HG02798 (cell line): ENCODE measurements around the gene OR7D2.

ENCODE experiments used
- ATAC-seq: cut with Tn5 transposase; IDR thresholded peaks from one replicate; pipeline ENCODE4 v1.9.1; 2021; ENCODE audit warnings: mild to moderate bottlenecking; ENCODE audit not compliant: unreplicated experiment, poor library complexity

Gene OR7D2

GRCh38 chr19:9178901-9179300, at the start of gene OR7D2:
OR7D2 (plus strand) TSS chr19:9178979; CDS start chr19:9185782, 6,803 bp downstream.
- ATAC-seq, result no peak

- ATAC-seq, result no peak
Observed at GRCh38 chr19:9130965-9131364, 47.8 kb upstream of the OR7D2 start.

GRCh38 chr19:9132422-9132821, 46.4 kb upstream of the OR7D2 start:
- ATAC-seq, result no peak

- no peak for ATAC-seq
Observed at GRCh38 chr19:9139609-9140158, 39.1 kb upstream of the OR7D2 start.

- peak; percentile 97 for ATAC-seq
Observed at GRCh38 chr19:9140159-9140874, 38.5 kb upstream of the OR7D2 start, which contains the start of gene ZNF317. ZNF317 (plus strand) TSS chr19:9140397; CDS start chr19:9156017, 15,620 bp downstream.

- ATAC-seq, result no peak
Observed at GRCh38 chr19:9144920-9145319, 33.9 kb upstream of the OR7D2 start.

- no peak for ATAC-seq
Observed at GRCh38 chr19:9146882-9147281, 31.9 kb upstream of the OR7D2 start.

- no peak for ATAC-seq
Observed at GRCh38 chr19:9148697-9149096, 30.1 kb upstream of the OR7D2 start.

GRCh38 chr19:9149997-9150396, 28.8 kb upstream of the OR7D2 start:
- ATAC-seq, result no peak

- no peak for ATAC-seq
Observed at GRCh38 chr19:9150650-9151049, 28.1 kb upstream of the OR7D2 start.

- ATAC-seq, result no peak
Observed at GRCh38 chr19:9151367-9151766, 27.4 kb upstream of the OR7D2 start.

GRCh38 chr19:9155591-9155990, 23.2 kb upstream of the OR7D2 start:
- no peak for ATAC-seq

GRCh38 chr19:9156304-9156703, 22.5 kb upstream of the OR7D2 start:
- ATAC-seq, result no peak

GRCh38 chr19:9159891-9160290, 18.9 kb upstream of the OR7D2 start:
- no peak for ATAC-seq

- no peak for ATAC-seq
Observed at GRCh38 chr19:9161427-9161826, 17.4 kb upstream of the OR7D2 start.

GRCh38 chr19:9165261-9165660, 13.5 kb upstream of the OR7D2 start:
- ATAC-seq, result no peak

GRCh38 chr19:9166846-9167245, 11.9 kb upstream of the OR7D2 start:
- no peak for ATAC-seq

GRCh38 chr19:9171393-9171991, 7.3 kb upstream of the OR7D2 start:
- ATAC-seq, result no peak

GRCh38 chr19:9175326-9175725, 3.5 kb upstream of the OR7D2 start:
- no peak for ATAC-seq

- ATAC-seq, result no peak
Observed at GRCh38 chr19:9183000-9183399, 4.2 kb downstream of the OR7D2 start.

GRCh38 chr19:9187191-9187590, 8.4 kb downstream of the OR7D2 start:
- ATAC-seq, result no peak

GRCh38 chr19:9189535-9189934, 10.8 kb downstream of the OR7D2 start:
- no peak for ATAC-seq
